Measurements from ENCODE around the gene STAU1. TPM values are rescaled to one million over a fixed set of nuclear protein-coding genes. Genes with fewer than 3 reads are reported as not detected.
A peak's percentile ranks its signal among the peaks of the same experiment; 100 is the strongest.

STAU1 gene
- total and polyA plus RNA-seq, 7 donors, result 51.9 to 110 (median 82.8) TPM

DNA sequence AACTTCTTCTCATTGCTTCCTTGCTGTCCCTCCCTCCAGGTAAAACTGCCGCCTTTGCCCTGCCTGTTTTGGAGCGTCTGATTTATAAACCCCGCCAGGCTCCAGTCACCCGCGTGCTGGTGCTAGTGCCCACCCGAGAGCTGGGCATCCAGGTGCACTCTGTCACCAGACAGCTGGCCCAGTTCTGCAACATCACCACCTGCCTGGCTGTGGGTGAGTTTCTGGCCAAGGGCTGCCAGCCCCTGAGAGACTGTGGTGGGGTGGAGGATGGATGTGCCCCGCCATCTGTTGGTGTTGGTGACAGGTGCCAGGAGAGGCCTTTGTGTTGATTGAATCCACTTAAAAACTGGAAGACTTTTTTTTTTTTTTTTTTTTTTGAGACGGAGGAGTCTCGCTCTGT lies 40.5 kb upstream of the STAU1 start:
- WGBS, 2 donors, result 95% methylated on average over 9 of the region's 9 CpGs
- no peak overlapping the region for H3K27ac ChIP-seq
- DNase-seq, result peak; percentile 57
- intact Hi-C loops (cut with DNase I), result no loop called here
- H3K9me3 ChIP-seq, result no peaks in the 10 kb centered on the region
- peaks cover 50 to 93% (median 78%) of the 10 kb centered on the region in 4 donors for H3K36me3 ChIP-seq
- no peak overlapping the region for H3K4me3 ChIP-seq
- H3K27me3 ChIP-seq, result no peaks in the 10 kb centered on the region
- TF ChIP-seq POLR2A (IDR thresholded peaks at IDR 0.05) (no peak), EP300 (IDR thresholded peaks at IDR 0.05) (no peak), POLR2AphosphoS5 (IDR thresholded peaks at IDR 0.05) (no peak), CTCF (IDR thresholded peaks at IDR 0.05) (no peak)
- no peaks in the 10 kb centered on the region for H3K4me1 ChIP-seq

GRCh38 chr20:49225896-49226295 lies 37.8 kb upstream of the STAU1 start:
- H3K9me3 ChIP-seq, result no peaks in the 10 kb centered on the region
- H3K4me1 ChIP-seq, result no peaks in the 10 kb centered on the region
- TF ChIP-seq POLR2AphosphoS5 (IDR thresholded peaks at IDR 0.05) (no peak), CTCF (IDR thresholded peaks at IDR 0.05) (no peak), EP300 (IDR thresholded peaks at IDR 0.05) (no peak), POLR2A (IDR thresholded peaks at IDR 0.05) (no peak)
- H3K27me3 ChIP-seq, result no peaks in the 10 kb centered on the region
- 94 to 97% methylated on average over 7 of the region's 7 CpGs for WGBS, 2 donors
- intact Hi-C loops (cut with DNase I), result no loop called here
- DNase-seq, result peak; percentile 39
- no peak overlapping the region for H3K27ac ChIP-seq
- peaks cover 47 to 93% (median 76%) of the 10 kb centered on the region in 4 donors for H3K36me3 ChIP-seq
- H3K4me3 ChIP-seq, result no peak overlapping the region

DNA sequence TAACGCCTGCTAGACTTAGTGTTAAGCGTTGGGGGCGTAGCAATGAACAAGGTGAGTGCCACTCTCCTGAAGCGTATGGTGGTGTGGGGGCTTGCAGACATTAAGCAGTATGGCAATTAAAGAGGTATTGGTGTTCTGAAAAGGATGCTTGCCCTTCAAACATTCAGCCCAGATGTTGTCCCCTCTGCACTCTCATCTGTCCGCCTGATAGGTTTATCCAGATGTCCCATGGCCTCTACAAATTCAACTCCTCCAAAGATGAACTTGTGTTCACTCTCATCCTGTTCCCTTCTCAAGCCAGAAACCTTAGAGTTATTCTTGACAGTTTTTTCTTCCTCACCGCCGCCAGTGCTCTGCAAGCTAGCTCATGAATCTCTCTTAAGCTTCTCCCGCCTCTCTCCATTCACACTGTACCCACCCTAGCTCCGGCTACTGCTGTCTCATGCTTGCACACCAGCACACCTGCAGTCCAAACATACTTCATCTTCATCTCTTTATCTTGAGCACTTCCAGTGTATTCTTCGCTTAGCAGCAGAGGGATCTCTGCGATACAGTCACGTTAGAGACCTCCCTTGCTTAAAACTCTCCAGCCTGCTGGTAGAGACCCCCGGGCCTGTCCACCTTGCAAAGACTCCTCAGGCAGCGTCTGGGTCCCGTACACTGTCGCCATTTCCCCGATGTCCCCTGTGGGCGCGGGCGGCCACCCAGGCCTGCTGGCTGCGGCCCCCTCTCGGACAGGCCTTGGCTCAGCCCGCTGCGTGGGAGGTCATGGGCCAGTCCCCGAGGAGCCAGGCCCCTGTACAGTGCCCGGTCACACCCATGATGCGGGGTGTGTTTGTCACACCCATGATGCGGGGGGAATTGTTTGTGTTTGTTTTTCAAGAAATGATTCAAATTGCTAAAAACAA lies 32.0 kb upstream of the STAU1 start:
- intact Hi-C loops (cut with DNase I), result loop anchor here (2.0 kb wide), 2 partner anchors 33 to 59 kb away; partner anchors contain the start of gene ZNFX1
- peak overlapping the region; percentile 81 to 91 (median 86) for H3K27ac ChIP-seq

More for the DNA sequence above, 32.0 kb upstream of the STAU1 start:
- H3K4me3 ChIP-seq, result peak overlapping the region; percentile 61 to 80 (median 68)
- peaks cover 19 to 40% (median 33%) of the 10 kb centered on the region in 4 donors for H3K36me3 ChIP-seq
- H3K9me3 ChIP-seq, result no peaks in the 10 kb centered on the region
- no peak for DNase-seq
- no peaks in the 10 kb centered on the region for H3K27me3 ChIP-seq
- WGBS, 2 donors, result 64 to 71% methylated on average over 28 of the region's 28 CpGs
- peaks cover 0 to 14% (median 12%) of the 10 kb centered on the region in 4 donors for H3K4me1 ChIP-seq
- TF ChIP-seq EP300 (IDR thresholded peaks at IDR 0.05) (no peak), CTCF (IDR thresholded peaks at IDR 0.05) (no peak), POLR2AphosphoS5 (IDR thresholded peaks at IDR 0.05) (no peak), POLR2A (IDR thresholded peaks at IDR 0.05) (no peak)

Data from sigmoid colon (tissue), 7 donors.